H1 (cell line): ENCODE data around the gene KIF1C. TPM values are rescaled to one million over a fixed set of nuclear protein-coding genes. Genes with fewer than 3 reads are reported as not detected.

Experiments used
- ASH2L ChIP-seq: fragments of 200-600, 300-600 bp; sonication (generic); IDR thresholded peaks from one replicate; pipeline ENCODE4 v1.7.1; 2017; ENCODE audit warnings: low read length
- BACH1 ChIP-seq: IDR thresholded peaks from 2 replicates; pipeline ENCODE4 v1.6.1; 2012; ENCODE audit warnings: low read length, improper control_type of control experiment
- CBX8 ChIP-seq: fragments of 300-800, 300-1000 bp; sonication (generic); IDR thresholded peaks from 2 replicates; pipeline ENCODE4 v1.7.1; 2016; ENCODE audit warnings: low read depth, low read length, borderline replicate concordance
- CEBPB ChIP-seq: IDR thresholded peaks from 2 replicates; pipeline ENCODE4 v1.6.1; 2012; ENCODE audit warnings: low read depth, low read length
- CHD1 ChIP-seq: IDR thresholded peaks from 2 replicates; pipeline ENCODE4 v1.6.1; 2012; ENCODE audit warnings: low read depth, low read length, improper control_type of control experiment
- CREB1 ChIP-seq: IDR thresholded peaks from 2 replicates; pipeline ENCODE4 v1.6.1; 2012; ENCODE audit warnings: inconsistent platforms
- EP300 ChIP-seq, 2 experiments: IDR thresholded peaks; 1 replicate in 1 of 2; 2 replicates in 1 of 2; pipeline ENCODE4 v1.6.1; 2011 to 2012; ENCODE audit warnings: low read depth in 2 of 2, low read length in 2 of 2, mild to moderate bottlenecking in 2 of 2, borderline replicate concordance in 1 of 2, inconsistent platforms in 1 of 2, moderate library complexity in 1 of 2
- EZH2 ChIP-seq: fragments of 200-600 bp; sonication (generic); IDR thresholded peaks from 2 replicates; pipeline ENCODE4 v1.7.1; 2012; ENCODE audit warnings: low read depth, mild to moderate bottlenecking, moderate library complexity, low read length, inconsistent platforms; ENCODE audit not compliant: severe bottlenecking
- FOSL1 ChIP-seq: IDR thresholded peaks from 2 replicates; pipeline ENCODE4 v1.6.1; 2011; ENCODE audit warnings: mild to moderate bottlenecking, low read depth, low read length, moderate library complexity; ENCODE audit not compliant: insufficient read depth
- GTF2F1 ChIP-seq: IDR thresholded peaks from 2 replicates; pipeline ENCODE4 v1.6.1; 2012; ENCODE audit warnings: low read depth, low read length, improper control_type of control experiment, borderline replicate concordance
- MAFK ChIP-seq: IDR thresholded peaks from 2 replicates; pipeline ENCODE4 v1.6.1; 2012; ENCODE audit warnings: low read depth, mild to moderate bottlenecking, improper control_type of control experiment, low read length
- NRF1 ChIP-seq: IDR thresholded peaks from 2 replicates; pipeline ENCODE4 v1.6.1; 2011; ENCODE audit warnings: mild to moderate bottlenecking, low read depth, low read length, improper control_type of control experiment
- POLR2A ChIP-seq, 2 experiments: IDR thresholded peaks; 1 replicate in 1 of 2; 2 replicates in 1 of 2; pipeline ENCODE4 v1.6.1; 2011; ENCODE audit warnings: low read depth in 2 of 2, low read length in 2 of 2, mild to moderate bottlenecking in 2 of 2; ENCODE audit errors: control extremely low read depth in 1 of 2
- POU5F1 ChIP-seq: IDR thresholded peaks from 2 replicates; pipeline ENCODE4 v1.6.1; 2011; ENCODE audit warnings: low read depth, mild to moderate bottlenecking, low read length, moderate library complexity
- RAD21 ChIP-seq, 2 experiments: IDR thresholded peaks in 1 of 2; conservative IDR thresholded peaks in 1 of 2; 2 replicates each; pipeline ENCODE4 v1.6.1; 2011; ENCODE audit warnings: low read depth in 2 of 2, low read length in 2 of 2, improper control_type of control experiment in 1 of 2, inconsistent platforms in 1 of 2, mild to moderate bottlenecking in 1 of 2, moderate library complexity in 1 of 2
- RNF2 ChIP-seq: fragments of 200-900, 300-1000 bp; sonication (generic); IDR thresholded peaks from 2 replicates; pipeline ENCODE4 v1.7.1; 2016; ENCODE audit warnings: borderline replicate concordance, low read depth, mild to moderate bottlenecking, antibody characterized with exemption, low read length; ENCODE audit not compliant: poor library complexity, severe bottlenecking; ENCODE audit errors: missing control alignments
- SIN3A ChIP-seq, 2 experiments: IDR thresholded peaks in 1 of 2; conservative IDR thresholded peaks in 1 of 2; 2 replicates each; pipeline ENCODE4 v1.6.1; 2011 to 2012; ENCODE audit warnings: low read length in 2 of 2, improper control_type of control experiment in 1 of 2, low read depth in 1 of 2, mild to moderate bottlenecking in 1 of 2
- SIX5 ChIP-seq: IDR thresholded peaks from 2 replicates; pipeline ENCODE4 v1.6.1; 2011; ENCODE audit warnings: mild to moderate bottlenecking, low read depth, low read length
- SP4 ChIP-seq: IDR thresholded peaks from 2 replicates; pipeline ENCODE4 v1.6.1; 2012; ENCODE audit warnings: low read length, inconsistent platforms
- SRF ChIP-seq: IDR thresholded peaks from 2 replicates; pipeline ENCODE4 v1.6.1; 2011; ENCODE audit warnings: mild to moderate bottlenecking, low read depth, low read length, moderate library complexity
- SUZ12 ChIP-seq: fragments of 200-600 bp; sonication (generic); IDR thresholded peaks from 2 replicates; pipeline ENCODE4 v1.6.1; 2012; ENCODE audit warnings: mild to moderate bottlenecking, inconsistent platforms, low read length, moderate library complexity, mixed read lengths
- TEAD4 ChIP-seq: IDR thresholded peaks from 2 replicates; pipeline ENCODE4 v1.6.1; 2012; ENCODE audit warnings: low read depth, low read length, inconsistent platforms, mixed read lengths
- polyA plus RNA-seq, 7 experiments: library from polyadenylated mRNA; depleted of rRNA in 3 of 7; stranded (reverse) in 5 of 7; unstranded in 2 of 7; fragments of >200 nt in 5 of 7; fragments of 200-250 nt in 2 of 7; gene quantifications; 1 replicate in 5 of 7; 2 replicates in 1 of 7; 4 replicates in 1 of 7; pipeline versions ENCODE4 v1.2.1 to v1.2.3, GENCODE V29; 2011 to 2013; ENCODE audit warnings: missing spikeins in 2 of 7, mixed read lengths in 2 of 7
- total RNA-seq: library from RNA; stranded (reverse); fragmentation: NEBNext Ultra II Directional; extraction: Animal tissue kit (Norgen Biotek cat#: 25700); gene quantifications from 2 replicates; pipeline ENCODE4 v1.2.1, GENCODE V29; 2021
- TF ChIP-seq, protein P1 (sequence below): IDR thresholded peaks from 2 replicates; pipeline ENCODE4 v1.6.1; 2011; ENCODE audit warnings: low read depth, mild to moderate bottlenecking, low read length; ENCODE audit not compliant: insufficient read depth
- TF ChIP-seq, protein P2 (sequence below): IDR thresholded peaks from 2 replicates; pipeline ENCODE4 v1.6.1; 2012; ENCODE audit warnings: inconsistent platforms

The KIF1C gene
- total and polyA plus RNA-seq, 2 of the 8 experiments (the other 6 are each of a cell fraction or from before 2014, with no cell fraction given): 14.3 to 114 TPM

DNA sequence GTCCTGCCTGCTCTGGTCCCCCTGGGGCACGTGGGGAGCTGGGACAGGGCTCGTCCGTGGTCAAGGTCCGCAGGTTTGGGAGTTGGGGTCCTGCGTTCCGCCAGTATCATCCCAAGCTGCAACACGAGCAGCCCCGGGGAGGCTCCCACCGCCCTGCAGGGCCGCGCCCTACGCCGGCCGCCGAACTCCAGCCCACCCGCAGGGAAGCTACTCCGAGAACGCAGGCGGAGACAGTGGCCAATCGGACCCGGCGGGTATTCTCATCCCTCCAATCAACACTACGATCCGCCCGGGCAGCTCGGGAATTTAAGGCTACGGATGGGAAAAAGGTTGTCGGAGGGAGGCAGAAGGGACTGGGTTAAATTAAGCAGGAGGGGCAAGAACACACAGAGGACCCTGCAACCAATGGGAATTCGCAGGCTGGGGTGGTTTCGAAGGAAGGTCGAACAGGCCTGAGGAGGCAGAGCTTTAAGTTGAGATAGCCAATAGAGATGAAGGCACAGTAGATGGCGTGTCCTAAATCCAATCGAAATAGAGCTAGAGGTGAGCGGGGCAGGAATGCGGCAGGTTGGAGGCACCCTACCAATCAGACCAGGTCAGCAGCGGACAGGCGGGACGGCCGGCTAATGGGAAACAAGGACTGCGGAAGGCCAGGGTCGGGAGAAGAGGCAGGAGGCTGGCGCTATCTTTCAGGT is 30.8 kb upstream of the KIF1C start (continued):
- TF ChIP-seq RAD21 (IDR thresholded peaks at IDR 0.05 in 1 of 2, conservative IDR thresholded peaks at IDR 0.05 in 1 of 2; ENCODE audit: low read depth in 2 of 2, low read length in 2 of 2): no peak
- TF ChIP-seq CEBPB: no peak
- no peak for TF ChIP-seq ASH2L
- TF ChIP-seq, protein P1, sequence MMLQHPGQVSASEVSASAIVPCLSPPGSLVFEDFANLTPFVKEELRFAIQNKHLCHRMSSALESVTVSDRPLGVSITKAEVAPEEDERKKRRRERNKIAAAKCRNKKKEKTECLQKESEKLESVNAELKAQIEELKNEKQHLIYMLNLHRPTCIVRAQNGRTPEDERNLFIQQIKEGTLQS: no peak
- TF ChIP-seq POLR2A (IDR thresholded peaks at IDR 0.05; ENCODE audit: control extremely low read depth in 1 of 2, low read depth in 2 of 2, low read length in 2 of 2): no peak
- no peak for TF ChIP-seq RNF2
- no peak for TF ChIP-seq SRF
- TF ChIP-seq EZH2: no peak
- TF ChIP-seq SP4: peak; percentile 31; the same call in 1 of the 2 replicates
- peak; percentile 66; the same call in 1 of the 2 replicates for TF ChIP-seq CREB1
- TF ChIP-seq CHD1: no peak
- TF ChIP-seq EP300 (IDR thresholded peaks at IDR 0.05; ENCODE audit: borderline replicate concordance in 1 of 2, low read depth in 2 of 2, low read length in 2 of 2): no peak
- no peak for TF ChIP-seq NRF1
- TF ChIP-seq, protein P2, sequence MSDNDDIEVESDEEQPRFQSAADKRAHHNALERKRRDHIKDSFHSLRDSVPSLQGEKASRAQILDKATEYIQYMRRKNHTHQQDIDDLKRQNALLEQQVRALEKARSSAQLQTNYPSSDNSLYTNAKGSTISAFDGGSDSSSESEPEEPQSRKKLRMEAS: peak; percentile 84
- TF ChIP-seq MAFK: no peak
- TF ChIP-seq BACH1: no peak
- TF ChIP-seq FOSL1: no peak
- TF ChIP-seq POU5F1: no peak
- TF ChIP-seq CBX8: no peak
- TF ChIP-seq SUZ12: no peak
- no peak for TF ChIP-seq GTF2F1
- no peak for TF ChIP-seq SIN3A (conservative IDR thresholded peaks at IDR 0.05 in 1 of 2, IDR thresholded peaks at IDR 0.05 in 1 of 2; ENCODE audit: low read depth in 1 of 2, low read length in 2 of 2)
- no peak for TF ChIP-seq SIX5
- TF ChIP-seq TEAD4: peak; percentile 97
